Measurements from ENCODE around the gene OR7G3. TPM values are rescaled to one million over a fixed set of nuclear protein-coding genes. Genes with fewer than 3 reads are reported as not detected.

Gene OR7G3
- total and polyA plus RNA-seq, 2 of the 8 experiments (the other 6 are each of a cell fraction or from before 2014, with no cell fraction given): not detected

DNA sequence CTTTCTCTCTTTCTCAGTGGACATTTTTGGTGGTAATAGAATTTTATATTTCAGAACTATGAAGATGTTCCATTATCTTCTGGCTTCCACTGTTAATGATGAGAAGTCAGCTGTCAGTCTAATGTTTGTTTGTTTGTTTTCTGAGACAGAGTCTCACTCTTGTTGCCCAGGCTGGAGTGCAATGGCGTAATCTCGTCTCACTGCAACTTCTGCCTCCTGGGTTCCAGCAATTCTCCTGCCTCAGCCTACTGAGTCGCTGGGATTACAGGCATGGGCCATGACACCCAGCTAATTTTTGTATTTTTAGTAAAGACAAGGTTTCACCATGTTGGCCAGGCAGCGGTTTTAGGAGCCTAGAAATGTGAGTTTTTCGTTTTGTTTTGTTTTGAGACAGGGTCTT, 18.2 kb upstream of the OR7G3 start:
- Histone ChIP-seq H3K14ac (ENCODE audit: insufficient read length) (no peak overlapping the region), H3K23ac (ENCODE audit: insufficient read length) (no peak overlapping the region), H3K36me3 (ENCODE audit: control insufficient read depth in 2 of 4, insufficient read depth in 4 of 4, low read length in 3 of 4) (peaks cover 2 to 21% (median 8%) of the 10 kb centered on the region in 4 experiments; a peak in 4 of 8 replicates), H4K5ac (ENCODE audit: insufficient read length, low read depth, low read length) (no peak overlapping the region), H2AFZ (ENCODE audit: low read length) (no peak overlapping the region), H3K79me1 (ENCODE audit: low read depth, low read length) (peaks cover 8% of the 10 kb centered on the region; the same call in 1 of the 2 replicates), H3K4me2 (ENCODE audit: insufficient read depth in 1 of 2, low read depth in 2 of 2, low read length in 2 of 2) (no peak overlapping the region), H3K4me1 (replicated peaks in 1 of 4; ENCODE audit: control insufficient read depth in 3 of 4, insufficient read depth in 4 of 4, low read length in 3 of 4) (no peaks in the 10 kb centered on the region), H3K9me3 (ENCODE audit: insufficient read depth in 2 of 2, low read depth in 1 of 2, low read length in 1 of 2) (peaks cover 13 to 17% of the 10 kb centered on the region in 2 experiments), H2BK12ac (ENCODE audit: low read depth, low read length) (no peak overlapping the region), H2AK5ac (ENCODE audit: low read depth, low read length) (no peak overlapping the region), H3K4me3 (ENCODE audit: extremely low read depth in 1 of 4, insufficient read depth in 2 of 4, low read depth in 3 of 4, low read length in 4 of 4) (no peak overlapping the region), H2BK20ac (ENCODE audit: low read length) (no peak overlapping the region), H3K79me2 (ENCODE audit: control insufficient read depth in 1 of 2, insufficient read depth in 2 of 2, low read length in 2 of 2) (peaks cover 65 to 97% of the 10 kb centered on the region in 2 experiments), H3K23me2 (ENCODE audit: low read depth, low read length) (no peaks in the 10 kb centered on the region), H3K18ac (ENCODE audit: extremely low read depth, low read length) (no peak overlapping the region), H3K56ac (replicated peaks; ENCODE audit: insufficient read length, low read depth, low read length) (no peak overlapping the region), H4K20me1 (replicated peaks in 1 of 2; ENCODE audit: control insufficient read depth in 1 of 2, insufficient read depth in 2 of 2, low read length in 2 of 2) (peaks cover 0 to 8% of the 10 kb centered on the region in 2 experiments), H3K4ac (replicated peaks; ENCODE audit: insufficient read length, low read depth, low read length) (no peak overlapping the region), H2BK15ac (ENCODE audit: low read length) (no peak overlapping the region), H4K8ac (ENCODE audit: extremely low read depth, insufficient read depth, low read length) (no peak overlapping the region), H3K27me3 (replicated peaks in 1 of 4; ENCODE audit: control insufficient read depth in 3 of 4, extremely low read depth in 1 of 4, insufficient read depth in 3 of 4, low read length in 3 of 4) (no peaks in the 10 kb centered on the region), H4K91ac (replicated peaks; ENCODE audit: insufficient read length, low read length) (no peak overlapping the region), H3K27ac (ENCODE audit: low read depth, low read length) (no peak overlapping the region), H2BK120ac (replicated peaks; ENCODE audit: low read depth, low read length) (no peak overlapping the region), H2BK5ac (ENCODE audit: low read depth, low read length) (no peak overlapping the region), H3K9ac (replicated peaks in 1 of 4; ENCODE audit: extremely low read depth in 1 of 4, low read depth in 3 of 4, low read length in 3 of 4) (no peak overlapping the region)
- POLR2A ChIA-PET (ENCODE audit: partially characterized antibody): no interaction called here
- FAIRE-seq: no peak
- CTCF ChIA-PET (ENCODE audit: partially characterized antibody): interaction anchor here (0.5 kb wide), 1 partner anchor 723 kb away, joined by 5 read pairs; no protein-coding TSS in a partner anchor
- no peak for DNase-seq (ENCODE audit: low read depth in 1 of 2, low spot score in 2 of 2)
- 94% methylated on average over 5 of the region's 5 CpGs; no CpG with 5 or more reads in 1 of the 2 experiments for WGBS, 2 experiments (ENCODE audit: extremely low coverage in 1 of 2, insufficient coverage in 1 of 2, insufficient read length in 1 of 2, insufficient replicate concordance in 2 of 2, low coverage in 1 of 2, low lambda C conversion rate in 2 of 2, missing lambda C conversion rate in 1 of 2)
- TF ChIP-seq POLR2A (IDR thresholded peaks at IDR 0.05; ENCODE audit: control extremely low read depth in 1 of 2, low read depth in 2 of 2, low read length in 2 of 2) (no peak), RNF2 (IDR thresholded peaks at IDR 0.05; ENCODE audit: borderline replicate concordance, low read depth, low read length, missing control alignments, poor library complexity, severe bottlenecking) (no peak)

Data from H1 (cell line).